GM11168 (cell line): ENCODE data around the gene NLK.

ENCODE experiments used
- in situ Hi-C: fragments of 300-500 bp; cut with MboI; formaldehyde crosslinking; loops from one replicate; pipeline ENCODE4 v1.12.0; 2022; ENCODE audit warnings: low sequenced_read_pairs; ENCODE audit not compliant: unreplicated experiment

Gene NLK

DNA sequence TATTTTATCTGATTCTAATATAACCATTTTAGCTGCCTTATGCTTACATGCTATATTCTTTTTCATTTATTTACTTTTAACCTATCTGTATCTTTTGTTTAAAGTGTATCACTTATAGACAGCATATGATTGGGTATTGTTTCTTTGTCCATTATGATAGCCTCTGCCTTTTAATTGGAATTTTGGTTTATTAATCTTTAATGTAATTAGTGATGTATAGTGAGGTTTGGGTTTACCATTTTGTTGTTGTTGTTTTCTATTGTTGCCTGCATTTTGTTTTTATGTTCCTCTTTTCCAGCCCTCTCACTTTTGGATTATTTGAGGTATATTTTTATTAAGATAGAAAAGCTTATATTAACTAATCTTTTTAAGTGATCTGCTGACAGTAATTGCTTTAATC, 59.4 kb downstream of the NLK start:
- in situ Hi-C loops, result no loop called here

DNA sequence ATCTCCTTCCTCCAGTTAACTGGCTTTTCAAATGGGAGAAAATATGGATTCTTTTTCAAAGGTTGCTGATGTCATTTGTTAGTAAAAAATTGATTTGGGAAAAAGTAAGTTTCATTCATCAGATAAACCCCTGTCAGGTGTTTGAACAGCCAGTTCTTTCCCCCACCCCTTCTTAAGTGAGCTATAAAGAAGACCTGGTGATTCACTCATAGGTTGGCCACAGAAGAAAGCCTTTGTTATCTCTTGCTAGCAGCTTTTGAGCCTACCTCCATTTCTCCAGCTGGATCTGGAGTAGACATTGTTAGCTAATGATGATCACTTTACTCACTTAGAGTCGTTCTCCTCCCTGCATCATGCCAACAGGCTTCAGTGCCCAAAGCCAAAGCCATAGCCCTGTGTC, 63.0 kb downstream of the NLK start:
- in situ Hi-C loops, result no loop called here

DNA sequence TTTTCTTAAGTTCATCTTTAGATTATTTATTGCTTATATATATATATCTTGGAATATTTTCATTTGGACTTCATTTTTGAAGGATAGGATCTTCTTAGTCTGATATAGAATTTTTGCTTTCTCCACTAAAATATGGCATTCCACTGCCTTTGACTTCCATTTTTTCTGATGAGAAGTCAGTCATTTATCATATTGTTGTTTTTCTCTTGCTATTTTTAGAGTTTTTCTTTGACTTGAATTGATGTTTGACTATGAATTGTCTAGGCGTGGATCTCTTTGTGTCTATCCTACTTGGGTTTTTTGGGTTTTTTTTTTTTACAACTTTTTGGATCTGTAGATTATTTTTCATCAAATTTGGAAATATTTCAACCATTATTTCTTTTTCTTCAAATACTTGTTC, 67.7 kb downstream of the NLK start:
- in situ Hi-C loops, result no loop called here

DNA sequence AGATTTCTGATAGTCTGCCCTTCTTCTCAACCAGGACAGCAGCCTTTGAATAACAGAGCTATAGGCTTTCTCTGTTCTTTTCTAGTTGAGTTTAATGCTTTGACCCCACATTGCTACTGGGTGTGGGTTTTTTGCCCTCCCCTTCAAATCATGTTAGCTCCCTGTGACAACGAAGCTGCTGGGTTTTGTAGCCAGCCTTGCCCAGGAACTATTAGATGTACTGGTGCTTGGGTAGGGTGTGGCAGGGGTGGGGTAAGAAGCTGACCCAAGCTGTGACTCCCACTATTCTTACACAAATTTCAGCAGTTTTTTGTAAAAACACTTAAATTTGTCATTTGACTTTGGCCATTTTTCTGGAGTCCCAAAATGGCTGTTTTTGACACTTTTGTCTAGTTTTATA, 69.7 kb downstream of the NLK start:
- in situ Hi-C loops, result no loop called here

DNA sequence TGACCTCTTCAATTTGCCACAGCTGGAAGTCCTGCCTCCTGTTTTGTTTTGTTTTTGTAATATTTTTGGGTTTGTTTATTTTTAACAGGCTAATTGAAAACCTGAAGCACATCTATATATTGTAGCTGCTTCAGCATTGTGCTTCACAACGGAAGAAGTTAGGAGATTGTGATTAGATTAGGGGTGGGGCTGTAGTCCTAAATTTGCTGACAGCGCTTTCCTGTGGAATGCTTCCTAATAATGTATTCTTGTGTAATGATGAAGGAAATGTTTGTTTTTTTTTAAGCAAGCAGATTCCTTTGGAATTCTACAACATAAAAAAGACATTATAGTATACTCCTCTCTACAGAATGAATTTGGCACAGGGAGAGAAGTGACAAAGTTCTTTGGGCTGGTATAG, 70.1 kb downstream of the NLK start:
- in situ Hi-C loops, result no loop called here

DNA sequence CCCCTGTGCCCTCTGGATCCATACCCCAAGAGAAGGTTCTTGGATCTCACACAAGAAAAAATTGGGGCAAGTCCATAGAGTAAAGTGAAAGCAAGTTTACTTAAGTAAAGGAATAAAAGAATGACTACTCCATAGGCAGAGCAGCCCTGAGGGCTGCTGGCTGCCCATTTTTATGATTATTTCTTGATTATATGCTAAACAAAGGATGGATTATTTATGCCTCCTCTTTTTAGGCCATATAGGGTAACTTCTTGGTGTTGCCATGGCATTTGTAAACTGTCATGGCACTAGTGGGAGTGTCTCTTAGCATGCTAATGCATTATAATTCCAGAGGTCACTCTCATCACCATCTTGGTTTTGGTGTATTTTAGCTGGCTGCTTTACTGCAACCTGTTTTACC, 70.8 kb downstream of the NLK start:
- in situ Hi-C loops, result no loop called here

DNA sequence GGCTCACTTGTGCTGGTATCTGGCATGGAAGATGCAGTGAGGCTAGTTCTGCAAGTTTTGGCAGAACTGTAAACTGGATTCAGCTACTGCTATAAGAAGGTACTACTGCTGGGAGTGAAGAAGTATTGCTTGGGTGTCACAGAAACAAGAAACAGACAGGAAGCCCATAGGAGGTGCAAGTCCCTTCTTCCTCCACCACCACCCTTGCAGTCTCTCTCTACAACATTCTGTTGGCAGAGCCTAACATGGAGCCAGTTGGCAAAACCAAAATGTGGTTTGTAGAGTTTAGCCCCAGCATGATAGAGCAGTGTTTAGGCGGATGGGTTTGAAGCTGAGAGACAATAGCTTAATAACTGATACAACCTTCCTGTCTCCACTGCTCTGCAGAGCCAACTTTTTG, 72.6 kb downstream of the NLK start:
- in situ Hi-C loops, result no loop called here

DNA sequence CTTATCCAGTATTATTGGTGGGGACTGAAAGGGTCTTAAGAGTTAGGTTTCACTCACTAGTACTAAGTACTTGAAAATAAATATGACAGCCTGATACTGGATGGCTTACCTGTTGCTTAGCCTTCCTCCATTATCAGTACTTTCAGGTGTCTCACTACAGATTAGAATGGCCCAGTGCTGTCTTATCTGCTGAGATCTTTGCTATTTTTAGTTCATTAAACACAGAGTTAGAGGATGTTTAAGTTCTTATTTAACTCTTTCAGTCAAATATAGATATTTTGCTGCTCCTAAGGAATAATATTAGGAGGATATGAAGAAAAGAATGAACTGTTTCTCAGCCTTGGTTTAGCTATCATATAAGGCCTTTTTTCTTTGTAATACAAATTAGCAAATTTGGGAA, 74.8 kb downstream of the NLK start:
- in situ Hi-C loops, result no loop called here

DNA sequence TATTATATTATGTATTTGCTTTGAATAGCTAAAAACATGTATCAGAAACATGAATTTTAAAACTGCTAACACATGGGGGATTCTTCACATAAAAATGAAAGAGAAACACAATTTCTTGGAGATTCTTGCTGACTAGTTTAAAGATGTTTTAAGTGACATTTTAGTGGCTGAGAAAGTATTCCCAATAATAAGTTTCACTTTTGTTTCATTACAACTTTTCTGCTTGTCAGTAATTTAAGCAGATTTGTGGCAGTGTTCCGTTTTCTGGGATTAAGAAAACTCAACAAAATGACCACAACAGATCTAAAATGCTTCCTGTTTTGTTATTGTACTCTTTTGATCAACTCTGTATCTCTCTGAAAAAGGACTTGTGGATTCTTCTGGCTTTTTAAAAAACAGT, 75.9 kb downstream of the NLK start:
- in situ Hi-C loops, result no loop called here

DNA sequence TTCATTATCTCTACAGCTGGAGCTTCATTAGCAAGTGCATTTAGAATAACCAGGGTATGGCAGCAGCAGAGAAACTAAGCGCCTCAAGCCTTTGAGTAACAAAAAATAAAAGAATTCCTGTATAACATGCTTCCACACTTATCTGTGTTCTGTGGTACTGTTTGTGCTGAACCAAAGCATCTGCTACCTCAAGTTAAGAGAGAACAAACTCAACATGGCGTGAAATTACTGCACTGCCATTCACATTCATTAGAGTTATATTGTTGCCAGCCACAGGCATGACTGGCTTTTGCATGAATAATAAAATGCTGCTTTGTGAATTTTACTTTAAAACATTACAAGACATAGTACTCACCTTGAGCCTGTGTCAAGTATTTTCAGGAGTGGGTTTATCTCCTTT, 76.6 kb downstream of the NLK start:
- in situ Hi-C loops, result no loop called here

DNA sequence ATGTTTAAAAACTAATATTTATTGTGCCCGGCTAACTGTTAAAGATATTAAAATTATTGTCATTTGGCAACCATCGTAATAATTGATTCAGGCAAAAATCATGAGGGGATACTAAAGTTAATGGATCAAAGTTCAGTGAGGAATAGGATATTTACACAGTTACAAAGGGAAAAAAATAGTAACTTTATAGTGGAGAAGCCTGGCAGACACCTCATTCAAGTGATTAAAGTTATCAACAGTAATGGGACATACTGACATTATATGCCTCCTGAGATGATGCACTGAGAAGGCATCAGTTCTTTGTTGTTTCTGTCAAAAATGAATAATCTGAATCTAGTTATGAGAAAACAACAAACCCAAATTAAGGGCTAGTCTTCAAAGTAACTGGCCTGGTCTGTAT, 77.1 kb downstream of the NLK start:
- in situ Hi-C loops, result no loop called here

DNA sequence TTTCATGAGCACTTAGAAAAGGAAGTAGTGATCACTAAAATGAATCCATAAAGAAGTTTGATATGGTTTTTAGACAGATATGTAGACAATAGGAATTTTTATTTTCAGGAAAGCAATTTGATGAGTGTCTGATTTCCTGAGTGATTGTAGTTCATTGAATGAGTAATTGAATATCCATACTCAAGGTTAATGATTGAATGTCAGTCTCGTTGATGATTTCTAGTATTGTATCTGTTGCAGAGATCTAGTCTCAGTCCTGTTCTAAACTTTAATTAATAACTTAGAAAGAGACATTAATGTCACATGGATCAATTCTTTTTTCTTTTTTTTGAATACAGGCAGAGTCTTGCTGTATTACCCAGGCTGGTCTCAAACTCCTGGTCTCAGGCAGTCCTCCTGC, 78.3 kb downstream of the NLK start:
- in situ Hi-C loops, result no loop called here

DNA sequence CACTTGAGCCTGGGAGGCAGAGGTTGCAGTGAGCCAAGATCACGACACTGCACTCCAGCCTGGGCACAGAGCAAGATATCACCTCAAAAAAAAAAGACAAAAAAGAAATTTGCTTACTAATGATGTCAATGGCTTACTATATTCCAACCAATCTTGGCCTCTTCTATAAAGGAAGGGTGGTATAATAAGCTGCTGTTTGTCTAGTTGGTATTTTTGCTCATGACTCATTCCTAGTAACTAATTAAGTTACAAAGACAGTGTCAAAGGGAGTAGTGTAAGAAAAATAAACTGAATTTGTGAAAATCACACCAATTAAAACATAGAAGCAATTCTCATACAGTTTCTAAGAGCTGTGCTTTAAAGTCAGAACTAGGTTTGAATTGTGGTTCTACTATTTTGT, 82.5 kb downstream of the NLK start:
- in situ Hi-C loops, result no loop called here

DNA sequence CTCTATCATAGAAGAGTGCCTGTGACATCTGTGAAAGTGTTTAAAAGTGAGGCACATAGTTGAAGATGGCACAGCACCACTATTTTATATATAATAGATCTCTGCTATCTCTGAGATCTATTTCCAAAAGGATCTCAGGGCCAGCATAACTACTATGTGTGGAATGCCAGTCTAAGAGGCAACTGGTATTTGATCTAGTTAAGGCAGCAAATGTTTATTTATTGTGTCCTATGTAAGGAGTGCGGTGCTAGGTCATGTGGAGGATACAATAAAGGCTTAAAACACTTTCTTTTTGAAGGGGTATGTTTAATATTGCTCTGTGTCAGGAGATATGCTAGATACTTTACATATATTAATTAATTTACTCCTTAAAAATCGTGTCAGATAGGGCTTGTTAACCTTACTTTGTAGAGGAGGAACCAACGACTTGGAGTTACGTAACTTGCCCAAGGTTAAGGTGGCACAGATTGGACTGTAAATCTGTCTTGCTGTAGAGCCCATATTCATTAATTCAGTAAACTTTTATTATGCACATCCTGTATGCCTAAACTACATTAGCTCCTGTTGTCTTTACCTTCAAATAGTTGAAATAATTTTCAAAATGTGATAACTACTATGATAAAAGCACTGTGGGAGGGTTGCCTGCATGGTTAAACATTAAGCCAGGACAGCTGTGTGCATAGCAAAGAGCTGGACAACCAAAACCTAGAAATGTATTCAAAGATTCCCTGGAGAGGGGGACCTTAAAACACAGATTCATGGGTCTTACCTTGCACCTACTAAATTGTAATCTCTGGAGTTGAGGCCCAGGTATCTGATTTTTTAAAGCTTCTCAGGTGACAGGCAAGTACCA, 83.3 kb downstream of the NLK start:
- in situ Hi-C loops, result no loop called here

DNA sequence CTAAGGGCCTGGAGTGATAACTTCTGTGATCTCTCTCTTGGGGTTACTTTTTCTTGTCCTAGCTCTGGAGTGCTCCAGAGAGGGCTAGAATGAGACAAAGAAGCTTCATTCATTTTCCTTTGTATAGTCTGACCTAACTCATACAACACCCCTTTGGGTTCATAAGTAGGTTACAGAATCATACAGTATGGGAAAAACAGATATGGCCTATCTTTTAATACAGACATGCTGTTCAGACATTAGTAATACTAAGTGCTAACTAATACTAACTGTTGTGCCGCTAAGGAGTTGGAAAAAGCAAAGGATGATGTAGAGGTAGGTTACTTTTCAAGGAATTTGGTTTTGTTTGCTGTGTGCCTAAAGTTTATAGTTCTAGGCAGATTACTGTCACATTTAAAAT, 84.7 kb downstream of the NLK start:
- in situ Hi-C loops, result no loop called here

DNA sequence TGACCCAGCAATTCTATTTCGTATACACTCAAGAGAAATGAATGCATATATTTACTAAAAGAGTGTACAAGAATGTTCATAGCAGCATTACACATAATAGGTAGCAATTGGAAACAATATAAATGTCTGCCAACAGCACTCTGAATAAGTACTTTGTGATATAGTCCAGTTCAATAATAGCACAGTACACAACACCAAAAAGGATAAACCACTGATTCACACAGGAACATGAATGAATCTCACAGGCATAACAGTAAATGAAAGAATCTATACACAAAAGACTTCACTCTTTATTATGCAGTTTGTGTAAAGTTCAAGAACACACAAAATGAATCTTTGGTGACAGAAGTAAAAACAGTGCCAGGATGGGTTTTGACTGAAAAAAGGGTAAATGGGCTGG, 86.3 kb downstream of the NLK start:
- in situ Hi-C loops, result no loop called here

DNA sequence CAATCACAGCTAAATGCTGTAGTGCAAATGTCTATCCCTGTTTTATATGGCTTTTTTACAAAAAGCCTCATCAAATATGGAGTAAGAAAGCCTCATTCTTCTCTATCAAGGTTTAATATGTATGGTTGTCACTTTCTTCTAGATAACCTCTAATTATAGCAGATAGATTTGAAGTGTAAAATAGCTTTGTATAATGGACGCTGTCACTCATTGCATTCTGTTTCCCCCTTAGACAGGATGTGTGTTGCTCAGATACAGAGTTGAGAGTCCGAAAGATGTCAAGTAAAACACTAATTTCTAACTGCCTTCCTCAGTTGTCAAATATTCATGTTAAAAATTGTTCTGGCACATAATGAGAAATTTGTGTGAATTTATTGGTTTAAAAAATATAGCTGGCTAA, 88.0 kb downstream of the NLK start:
- in situ Hi-C loops, result no loop called here

DNA sequence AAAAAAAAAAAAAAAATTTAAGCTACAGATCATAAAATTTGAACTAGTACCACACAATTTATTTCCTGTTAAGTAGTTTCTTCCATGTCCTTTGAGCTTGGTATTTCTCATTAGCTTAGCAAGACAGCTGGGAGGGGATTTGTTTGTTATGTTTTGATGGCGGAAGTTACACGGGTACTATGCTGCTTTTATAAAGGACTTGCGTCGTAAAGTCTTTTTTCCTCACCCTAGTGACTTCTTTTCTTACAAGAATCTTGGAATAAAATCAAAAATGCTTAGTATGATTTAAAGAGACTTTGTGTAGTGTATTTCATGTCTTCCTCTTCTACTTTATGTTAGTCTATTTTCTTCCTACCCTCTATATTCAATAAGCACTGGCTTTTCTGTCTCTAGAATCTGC, 89.1 kb downstream of the NLK start:
- in situ Hi-C loops, result no loop called here

DNA sequence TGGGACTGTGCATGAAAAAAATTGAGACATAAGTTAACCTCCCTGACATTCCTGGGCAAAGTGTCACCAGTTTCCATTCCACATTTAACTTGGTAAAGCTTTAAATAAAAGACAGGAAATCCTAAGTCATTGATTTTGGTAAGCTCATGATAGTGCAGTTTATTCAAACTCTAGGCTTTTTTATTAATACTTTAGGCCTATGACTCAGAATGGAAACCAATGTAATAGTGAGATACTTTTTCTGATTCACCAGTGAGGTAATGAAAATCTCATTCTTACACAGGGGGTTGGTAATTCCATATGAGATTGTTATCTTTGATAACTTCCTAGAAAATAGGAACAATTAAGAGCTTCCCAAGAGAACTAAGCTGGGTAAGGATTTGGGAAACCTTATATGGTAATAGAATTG, 91.1 kb downstream of the NLK start:
- in situ Hi-C loops, result no loop called here

DNA sequence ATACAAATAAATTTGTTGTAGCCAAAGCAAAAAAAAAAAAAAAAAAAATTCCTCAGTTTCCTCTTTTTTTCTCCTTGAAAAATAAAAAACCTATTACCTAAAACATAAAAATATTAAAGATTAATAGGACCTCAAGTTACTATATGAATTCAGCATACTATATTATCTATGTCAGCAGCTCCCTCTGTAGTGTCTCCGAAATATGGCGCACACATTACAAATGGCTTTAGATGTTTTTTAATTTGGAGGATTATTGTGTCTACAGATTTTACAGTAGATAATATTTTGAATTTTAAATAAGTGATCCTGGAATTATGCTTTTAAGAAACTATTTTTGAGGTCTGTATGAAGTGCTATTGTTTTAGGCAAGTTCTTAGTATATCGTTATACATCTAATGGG, 94.4 kb downstream of the NLK start:
- in situ Hi-C loops, result no loop called here

DNA sequence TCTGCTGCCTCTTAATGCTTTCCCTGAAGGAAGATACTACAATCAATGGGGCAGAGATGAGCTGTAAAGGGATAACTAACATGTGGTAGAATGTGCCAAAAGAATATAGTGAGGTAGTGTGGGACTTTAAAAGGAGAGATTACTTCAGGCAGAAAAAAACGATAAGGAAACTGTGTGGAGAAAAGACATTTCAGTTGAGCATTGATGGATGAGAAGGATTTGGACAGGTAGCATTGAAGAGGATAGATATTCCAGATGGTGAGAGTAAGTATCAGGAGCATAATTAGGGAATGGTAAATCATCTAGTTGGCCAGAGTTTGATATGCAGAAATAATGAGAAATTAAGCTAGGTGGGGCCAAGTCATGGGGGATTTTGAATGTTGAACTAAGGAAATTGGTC, 97.3 kb downstream of the NLK start:
- in situ Hi-C loops, result no loop called here

DNA sequence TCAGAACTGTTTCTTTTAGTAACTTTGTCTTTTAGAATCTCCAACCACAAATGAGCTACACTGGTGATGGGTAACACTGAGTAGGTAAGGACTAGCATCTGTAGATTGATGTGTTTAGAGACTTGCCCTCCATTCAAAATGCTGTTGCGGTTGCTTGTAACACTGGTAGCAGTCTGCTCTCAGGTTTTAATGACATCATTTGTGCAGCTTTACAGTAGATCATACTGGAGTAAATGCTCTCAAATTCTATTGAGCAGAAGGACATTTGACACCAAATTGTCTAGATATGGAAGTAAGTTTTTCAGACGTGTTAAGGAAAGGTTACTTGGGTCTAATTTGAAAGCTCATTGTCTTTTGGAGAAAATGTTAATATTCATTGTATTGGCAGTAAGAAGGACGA, 98.8 kb downstream of the NLK start:
- in situ Hi-C loops, result no loop called here

DNA sequence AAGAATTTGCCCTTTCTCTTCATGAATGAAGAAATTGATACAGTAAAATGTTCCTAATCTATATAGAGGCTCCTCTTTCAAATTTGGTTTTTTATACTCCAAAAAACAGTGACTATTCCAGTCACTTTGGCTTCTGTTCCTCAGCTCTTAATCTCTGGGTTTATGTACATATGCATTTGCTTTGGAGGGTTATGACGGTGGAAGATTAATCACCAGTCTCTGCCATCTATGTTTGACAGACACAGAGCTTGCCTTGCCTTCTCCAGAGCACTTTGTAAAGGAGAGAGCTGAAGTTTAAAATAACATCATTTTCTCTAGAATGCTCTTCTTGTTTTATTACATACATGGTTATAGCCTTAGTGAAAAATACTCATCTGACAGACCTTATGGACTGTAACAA, 99.3 kb downstream of the NLK start:
- in situ Hi-C loops, result no loop called here
